ENCODE results near the gene NT5C1B. TPM values are rescaled to one million over a fixed set of nuclear protein-coding genes. Genes with fewer than 3 reads are reported as not detected.

NT5C1B gene
- polyA plus RNA-seq, 2 of the 4 experiments (the other 2 are of a cell fraction), result not detected

DNA sequence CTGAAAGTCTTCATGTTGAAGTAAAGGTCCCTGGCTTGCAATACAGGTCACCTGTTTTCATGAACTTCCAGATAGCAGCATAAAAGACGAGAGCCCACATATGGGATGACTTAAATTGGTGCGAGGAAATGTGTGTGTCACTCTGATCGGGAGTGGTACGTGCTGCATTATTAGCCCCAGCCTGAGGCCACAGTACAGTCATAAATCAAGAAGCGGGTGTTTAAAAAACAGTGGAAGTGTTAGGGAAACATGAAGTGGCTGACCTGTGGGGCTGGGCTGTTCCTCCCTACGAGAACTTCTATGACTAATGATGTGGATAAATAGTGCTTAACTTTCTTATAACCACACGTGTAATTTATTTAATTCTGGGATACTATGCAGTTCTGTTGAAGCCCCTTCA, 53.3 kb downstream of the NT5C1B start:
- ChIA-PET POLR2A (no interaction called here), CTCF (interaction anchor here (8.3 kb wide), 1 partner anchor 16 kb away, joined by 88 read pairs; no protein-coding TSS in a partner anchor)
- no peak overlapping the region for H3K4me2 ChIP-seq
- H3K9me3 ChIP-seq, result no peaks in the 10 kb centered on the region
- no peak for FAIRE-seq
- WGBS (ENCODE audit: missing lambda C conversion rate), result 46% methylated on average over 7 of the region's 7 CpGs
- no peaks in the 10 kb centered on the region for H3K4me1 ChIP-seq
- no peak for DNase-seq (ENCODE audit: low read depth in 1 of 2, low spot score in 1 of 2)
- TF ChIP-seq CEBPB (IDR thresholded peaks at IDR 0.05) (no peak), HEYL (CRISPR knock-in tag; IDR thresholded peaks at IDR 0.05) (no peak), ESRRA (IDR thresholded peaks at IDR 0.05; ENCODE audit: borderline replicate concordance, low read length) (no peak), RARB (CRISPR knock-in tag; IDR thresholded peaks at IDR 0.05) (no peak), RCOR1 (IDR thresholded peaks at IDR 0.05; ENCODE audit: low read depth, low read length) (no peak), GATA3 (IDR thresholded peaks at IDR 0.05; ENCODE audit: borderline replicate concordance) (no peak), RNF2 (IDR thresholded peaks at IDR 0.05; ENCODE audit: borderline replicate concordance, low read depth) (no peak), SREBF2 (IDR thresholded peaks at IDR 0.05) (no peak), PHF8 (IDR thresholded peaks at IDR 0.05; ENCODE audit: borderline replicate concordance, low read depth) (no peak), EP300 (IDR thresholded peaks at IDR 0.05) (no peak), FOSB (CRISPR knock-in tag; IDR thresholded peaks at IDR 0.05) (no peak), FOSL2 (IDR thresholded peaks at IDR 0.05) (no peak), FOSL2 (CRISPR knock-in tag; IDR thresholded peaks at IDR 0.05) (no peak), CBX2 (IDR thresholded peaks at IDR 0.05; ENCODE audit: borderline replicate concordance, low read depth) (no peak)
- TF ChIP-seq, protein P1, sequence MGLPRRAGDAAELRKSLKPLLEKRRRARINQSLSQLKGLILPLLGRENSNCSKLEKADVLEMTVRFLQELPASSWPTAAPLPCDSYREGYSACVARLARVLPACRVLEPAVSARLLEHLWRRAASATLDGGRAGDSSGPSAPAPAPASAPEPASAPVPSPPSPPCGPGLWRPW (IDR thresholded peaks at IDR 0.05), result no peak
- TF ChIP-seq, protein P2, sequence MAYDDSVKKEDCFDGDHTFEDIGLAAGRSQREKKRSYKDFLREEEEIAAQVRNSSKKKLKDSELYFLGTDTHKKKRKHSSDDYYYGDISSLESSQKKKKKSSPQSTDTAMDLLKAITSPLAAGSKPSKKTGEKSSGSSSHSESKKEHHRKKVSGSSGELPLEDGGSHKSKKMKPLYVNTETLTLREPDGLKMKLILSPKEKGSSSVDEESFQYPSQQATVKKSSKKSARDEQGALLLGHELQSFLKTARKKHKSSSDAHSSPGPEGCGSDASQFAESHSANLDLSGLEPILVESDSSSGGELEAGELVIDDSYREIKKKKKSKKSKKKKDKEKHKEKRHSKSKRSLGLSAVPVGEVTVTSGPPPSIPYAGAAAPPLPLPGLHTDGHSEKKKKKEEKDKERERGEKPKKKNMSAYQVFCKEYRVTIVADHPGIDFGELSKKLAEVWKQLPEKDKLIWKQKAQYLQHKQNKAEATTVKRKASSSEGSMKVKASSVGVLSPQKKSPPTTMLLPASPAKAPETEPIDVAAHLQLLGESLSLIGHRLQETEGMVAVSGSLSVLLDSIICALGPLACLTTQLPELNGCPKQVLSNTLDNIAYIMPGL (CRISPR knock-in tag; IDR thresholded peaks at IDR 0.05; ENCODE audit: borderline replicate concordance), result no peak
- TF ChIP-seq, protein P3, sequence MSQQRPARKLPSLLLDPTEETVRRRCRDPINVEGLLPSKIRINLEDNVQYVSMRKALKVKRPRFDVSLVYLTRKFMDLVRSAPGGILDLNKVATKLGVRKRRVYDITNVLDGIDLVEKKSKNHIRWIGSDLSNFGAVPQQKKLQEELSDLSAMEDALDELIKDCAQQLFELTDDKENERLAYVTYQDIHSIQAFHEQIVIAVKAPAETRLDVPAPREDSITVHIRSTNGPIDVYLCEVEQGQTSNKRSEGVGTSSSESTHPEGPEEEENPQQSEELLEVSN (IDR thresholded peaks at IDR 0.05; ENCODE audit: borderline replicate concordance, low read depth), result no peak
- no peak overlapping the region for H3K4me3 ChIP-seq
- ATAC-seq, result no peak
- no peak overlapping the region for H3K27ac ChIP-seq

DNA sequence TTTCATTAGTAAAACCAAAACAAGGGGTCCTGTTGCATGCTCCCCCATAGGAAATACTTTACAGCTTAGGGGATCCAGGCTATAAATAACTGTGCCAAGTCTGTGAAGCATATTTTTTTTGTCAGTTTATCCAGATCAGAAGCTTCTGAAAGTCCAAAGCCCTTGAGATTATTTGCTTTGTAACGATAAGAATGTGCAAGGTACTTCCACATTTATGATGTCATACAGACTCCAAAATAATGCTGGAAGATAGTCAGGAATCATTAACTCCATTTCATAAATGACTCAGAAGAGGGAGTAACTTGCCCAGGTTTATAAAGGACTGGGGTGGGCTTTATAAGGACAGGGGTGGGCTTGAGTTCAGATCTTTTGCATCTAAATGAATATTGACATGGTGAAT, 58.2 kb downstream of the NT5C1B start:
- H3K4me2 ChIP-seq, result no peak overlapping the region
- no peak overlapping the region for H3K27ac ChIP-seq
- no peak overlapping the region for H3K4me3 ChIP-seq
- TF ChIP-seq EHMT2 (IDR thresholded peaks at IDR 0.05; ENCODE audit: low read depth) (no peak), FOSB (CRISPR knock-in tag; IDR thresholded peaks at IDR 0.05) (no peak), RCOR1 (IDR thresholded peaks at IDR 0.05; ENCODE audit: low read depth, low read length) (no peak), HOXB13 (CRISPR knock-in tag; IDR thresholded peaks at IDR 0.05; ENCODE audit: low read depth) (no peak), SREBF2 (IDR thresholded peaks at IDR 0.05) (no peak), JUNB (IDR thresholded peaks at IDR 0.05) (no peak), ZNF302 (CRISPR knock-in tag; IDR thresholded peaks at IDR 0.05) (no peak), JUN (IDR thresholded peaks at IDR 0.05) (no peak), CEBPB (IDR thresholded peaks at IDR 0.05) (no peak), TP53 (CRISPR knock-in tag; IDR thresholded peaks at IDR 0.05) (no peak), KDM5A (IDR thresholded peaks at IDR 0.05) (no peak), NR3C1 (IDR thresholded peaks at IDR 0.05) (no peak), FOXS1 (CRISPR knock-in tag; IDR thresholded peaks at IDR 0.05) (no peak), CHD2 (IDR thresholded peaks at IDR 0.05; ENCODE audit: low read length, partially characterized antibody) (no peak), POLR2A (IDR thresholded peaks at IDR 0.05; ENCODE audit: low read length) (no peak), TFCP2L1 (CRISPR knock-in tag; IDR thresholded peaks at IDR 0.05) (no peak), BHLHE40 (IDR thresholded peaks at IDR 0.05; ENCODE audit: low read depth, low read length) (no peak)
- TF ChIP-seq, protein P4, sequence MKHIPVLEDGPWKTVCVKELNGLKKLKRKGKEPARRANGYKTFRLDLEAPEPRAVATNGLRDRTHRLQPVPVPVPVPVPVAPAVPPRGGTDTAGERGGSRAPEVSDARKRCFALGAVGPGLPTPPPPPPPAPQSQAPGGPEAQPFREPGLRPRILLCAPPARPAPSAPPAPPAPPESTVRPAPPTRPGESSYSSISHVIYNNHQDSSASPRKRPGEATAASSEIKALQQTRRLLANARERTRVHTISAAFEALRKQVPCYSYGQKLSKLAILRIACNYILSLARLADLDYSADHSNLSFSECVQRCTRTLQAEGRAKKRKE (CRISPR knock-in tag; IDR thresholded peaks at IDR 0.05; ENCODE audit: low read depth), result no peak
- TF ChIP-seq, protein P5, sequence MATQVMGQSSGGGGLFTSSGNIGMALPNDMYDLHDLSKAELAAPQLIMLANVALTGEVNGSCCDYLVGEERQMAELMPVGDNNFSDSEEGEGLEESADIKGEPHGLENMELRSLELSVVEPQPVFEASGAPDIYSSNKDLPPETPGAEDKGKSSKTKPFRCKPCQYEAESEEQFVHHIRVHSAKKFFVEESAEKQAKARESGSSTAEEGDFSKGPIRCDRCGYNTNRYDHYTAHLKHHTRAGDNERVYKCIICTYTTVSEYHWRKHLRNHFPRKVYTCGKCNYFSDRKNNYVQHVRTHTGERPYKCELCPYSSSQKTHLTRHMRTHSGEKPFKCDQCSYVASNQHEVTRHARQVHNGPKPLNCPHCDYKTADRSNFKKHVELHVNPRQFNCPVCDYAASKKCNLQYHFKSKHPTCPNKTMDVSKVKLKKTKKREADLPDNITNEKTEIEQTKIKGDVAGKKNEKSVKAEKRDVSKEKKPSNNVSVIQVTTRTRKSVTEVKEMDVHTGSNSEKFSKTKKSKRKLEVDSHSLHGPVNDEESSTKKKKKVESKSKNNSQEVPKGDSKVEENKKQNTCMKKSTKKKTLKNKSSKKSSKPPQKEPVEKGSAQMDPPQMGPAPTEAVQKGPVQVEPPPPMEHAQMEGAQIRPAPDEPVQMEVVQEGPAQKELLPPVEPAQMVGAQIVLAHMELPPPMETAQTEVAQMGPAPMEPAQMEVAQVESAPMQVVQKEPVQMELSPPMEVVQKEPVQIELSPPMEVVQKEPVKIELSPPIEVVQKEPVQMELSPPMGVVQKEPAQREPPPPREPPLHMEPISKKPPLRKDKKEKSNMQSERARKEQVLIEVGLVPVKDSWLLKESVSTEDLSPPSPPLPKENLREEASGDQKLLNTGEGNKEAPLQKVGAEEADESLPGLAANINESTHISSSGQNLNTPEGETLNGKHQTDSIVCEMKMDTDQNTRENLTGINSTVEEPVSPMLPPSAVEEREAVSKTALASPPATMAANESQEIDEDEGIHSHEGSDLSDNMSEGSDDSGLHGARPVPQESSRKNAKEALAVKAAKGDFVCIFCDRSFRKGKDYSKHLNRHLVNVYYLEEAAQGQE (IDR thresholded peaks at IDR 0.05), result no peak
- ChIA-PET POLR2A (no interaction called here), CTCF (interaction anchor here (8.3 kb wide), 1 partner anchor 11 kb away, joined by 88 read pairs; no protein-coding TSS in a partner anchor)
- no peak for DNase-seq (ENCODE audit: low read depth in 1 of 2, low spot score in 1 of 2)
- WGBS (ENCODE audit: missing lambda C conversion rate), result 14% methylated on average over 1 of the region's 1 CpG
- H3K4me1 ChIP-seq, result no peaks in the 10 kb centered on the region
- no peaks in the 10 kb centered on the region for H3K9me3 ChIP-seq
- no peak for ATAC-seq
- no peak for FAIRE-seq

Measured in A549 (cell line).